ENCODE measurements around the gene USP53.
A peak's percentile ranks its signal among the peaks of the same experiment; 100 is the strongest.
"Not testable (repeated sequence)": the region's sequence is repeated elsewhere in the genome, so short reads cannot be mapped to it uniquely, and the experiment has no call there.

The USP53 gene

DNA sequence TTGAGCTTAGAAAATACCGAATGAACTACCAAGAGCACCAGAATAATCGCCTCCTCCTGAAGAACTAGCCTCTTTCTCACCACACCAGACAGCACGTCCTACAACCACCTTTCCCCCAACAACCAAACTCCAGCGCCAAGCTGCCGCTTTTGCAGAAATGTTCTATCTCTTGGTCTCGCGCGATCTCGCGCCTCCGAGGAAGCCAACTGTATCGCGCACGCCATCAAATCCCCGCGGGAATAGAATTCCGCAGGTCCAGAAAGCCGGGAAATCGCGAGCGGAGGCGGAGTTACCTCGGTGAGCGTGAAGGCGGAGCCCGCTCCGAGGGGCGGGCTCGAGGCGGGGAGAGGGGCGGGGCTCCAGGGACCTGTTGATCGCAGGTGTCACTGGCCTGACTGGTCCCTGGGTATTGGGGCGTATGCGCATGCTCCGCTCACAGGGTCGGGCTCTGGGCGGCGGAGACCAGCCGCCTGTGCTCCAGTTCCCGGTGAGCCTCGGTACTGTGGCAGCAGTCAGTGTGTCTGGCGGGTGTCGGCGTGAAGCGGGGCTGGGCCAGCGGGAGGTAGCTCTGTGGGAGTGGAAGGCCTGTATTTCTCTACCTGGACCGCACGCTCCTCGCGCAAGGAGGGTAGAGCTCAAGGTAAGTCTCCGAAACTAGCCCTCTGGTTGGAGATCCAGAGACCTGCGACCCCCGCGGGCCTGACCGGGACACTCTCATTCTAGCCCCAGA is at the start of gene USP53:
Gene USP53 (plus strand): TSS at position 480 of the 730 bp plus-strand sequence. CDS start 27,047 bp downstream, outside the sequence.
- DNase-seq (ENCODE audit: low read depth) = peak; percentile 88

DNA sequence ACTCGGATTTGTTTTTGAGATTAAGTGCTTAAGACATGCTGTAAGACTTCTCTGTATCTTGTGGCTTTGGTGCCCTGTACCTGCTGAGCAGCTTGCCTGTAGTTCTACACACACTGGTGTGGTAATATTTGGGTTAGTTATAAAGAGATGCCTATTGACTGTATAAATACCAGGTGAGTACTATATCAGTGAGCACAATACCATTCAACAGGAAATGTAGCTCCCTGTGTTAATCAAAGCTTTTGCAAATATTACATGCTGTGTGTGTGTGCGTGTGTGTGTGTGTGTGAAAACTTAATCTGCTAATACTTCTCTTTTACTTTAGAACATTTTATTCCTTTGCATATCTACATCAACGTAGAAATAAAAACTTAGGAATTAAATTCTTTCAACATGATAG is 46.7 kb upstream of the USP53 start:
- DNase-seq (ENCODE audit: low read depth) = no peak

DNA sequence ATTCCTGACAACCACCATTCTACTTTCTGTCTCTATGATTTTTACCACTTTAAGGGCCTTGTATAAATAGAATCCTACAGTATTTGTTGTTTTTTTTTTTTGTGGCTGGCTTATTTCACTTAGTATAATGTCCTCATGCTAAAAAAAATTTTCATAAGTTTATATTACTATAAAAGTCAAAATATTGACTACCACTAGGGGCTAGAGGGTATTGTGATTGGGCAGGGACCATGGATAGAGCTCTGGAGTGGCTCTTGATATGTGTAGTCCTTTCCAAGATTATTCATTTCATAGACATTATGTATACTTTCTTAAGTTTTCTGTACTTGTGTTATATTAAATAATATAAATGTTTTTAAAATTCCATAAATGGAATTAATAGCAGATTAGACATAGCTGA is 42.3 kb upstream of the USP53 start:
- no peak for DNase-seq (ENCODE audit: low read depth)

DNA sequence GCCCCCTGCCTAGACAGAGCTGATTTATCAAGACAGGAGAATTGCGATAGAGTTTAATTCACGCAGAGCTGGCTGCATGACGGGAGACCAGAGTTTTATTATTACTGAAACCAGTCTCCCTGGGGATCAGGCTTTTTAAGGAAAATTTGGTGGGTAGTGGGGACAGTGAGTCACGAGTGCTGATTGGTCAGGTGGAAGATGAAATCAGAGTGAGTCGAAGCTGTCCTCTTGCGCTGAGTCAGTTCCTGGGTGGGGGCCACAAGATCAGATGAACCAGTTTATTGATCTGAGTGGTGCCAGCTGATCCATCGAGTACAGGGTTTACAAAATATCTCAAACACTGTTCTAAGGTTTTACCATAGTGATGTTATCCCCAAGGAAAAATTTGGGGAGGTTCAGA is 40.3 kb upstream of the USP53 start:
- no peak for DNase-seq (ENCODE audit: low read depth)

DNA sequence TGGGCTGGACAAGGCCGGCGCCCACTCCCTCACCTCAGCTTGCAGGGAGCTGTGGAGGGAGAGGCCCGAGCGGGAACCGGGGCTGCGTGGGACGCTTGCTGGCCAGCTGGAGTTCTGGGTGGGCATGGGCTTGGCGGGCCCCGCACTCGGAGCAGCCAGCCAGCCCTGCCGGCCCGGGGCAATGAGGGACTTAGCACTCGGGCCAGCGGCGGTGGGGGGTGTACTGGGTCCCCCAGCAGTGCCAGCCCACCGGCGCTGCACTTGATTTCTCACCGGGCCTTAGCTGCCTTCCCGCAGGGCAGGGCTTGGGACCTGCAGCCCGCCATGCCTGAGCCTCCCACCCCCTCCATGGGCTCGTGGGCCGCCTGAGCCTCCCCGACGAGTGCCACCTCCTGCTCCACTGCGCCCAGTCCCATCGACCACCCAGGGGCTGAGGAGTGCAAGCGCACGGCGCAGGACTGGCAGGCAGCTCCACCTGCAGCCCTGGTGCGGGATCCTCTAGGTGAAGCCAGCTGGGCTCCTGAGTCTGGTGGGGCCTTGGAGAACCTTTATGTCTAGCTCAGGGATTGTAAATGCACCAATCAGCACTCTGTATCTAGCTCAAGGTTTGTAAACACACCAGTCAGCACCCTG is 38.7 kb upstream of the USP53 start:
- DNase-seq (ENCODE audit: low read depth) = not testable (repeated sequence)

DNA sequence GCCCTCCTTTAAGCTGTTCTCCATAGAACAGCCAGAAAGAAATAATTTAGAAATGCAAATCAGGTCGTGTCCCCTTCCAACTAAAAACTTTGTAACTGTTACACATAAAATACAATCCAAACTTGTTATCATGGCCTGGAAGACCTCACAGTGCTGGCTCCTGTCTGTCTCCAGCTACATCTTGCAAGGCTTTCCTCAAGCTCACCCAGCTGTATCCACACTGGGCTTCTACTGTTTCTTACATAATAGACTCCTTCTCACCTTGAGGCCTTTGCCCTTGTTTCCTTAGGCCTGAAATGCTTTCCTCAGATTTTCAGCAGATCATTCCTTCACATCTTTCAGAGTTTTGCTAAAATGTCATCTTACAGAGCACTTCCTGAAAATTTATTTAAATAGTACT is 33.5 kb upstream of the USP53 start:
- DNase-seq (ENCODE audit: low read depth) = no peak

DNA sequence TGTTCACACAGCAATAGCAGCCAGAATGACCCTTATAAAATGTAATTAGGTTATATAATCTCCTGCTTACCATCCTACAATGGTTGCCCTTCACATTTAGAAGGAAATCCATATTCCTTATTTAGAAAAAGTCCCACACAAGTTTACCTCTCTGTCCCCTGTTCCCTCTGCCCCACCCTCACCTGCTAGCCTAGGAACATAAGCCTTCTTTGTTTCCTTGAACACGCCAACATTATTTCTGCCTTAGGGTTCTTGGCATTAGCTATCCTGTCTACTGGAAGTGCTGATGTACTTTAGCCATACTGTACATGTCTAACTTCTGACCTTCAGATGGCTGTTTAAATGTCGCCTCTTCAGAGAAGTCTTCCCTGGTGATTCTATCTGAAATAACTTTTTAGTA is 28.4 kb upstream of the USP53 start:
- DNase-seq (ENCODE audit: low read depth) = no peak

DNA sequence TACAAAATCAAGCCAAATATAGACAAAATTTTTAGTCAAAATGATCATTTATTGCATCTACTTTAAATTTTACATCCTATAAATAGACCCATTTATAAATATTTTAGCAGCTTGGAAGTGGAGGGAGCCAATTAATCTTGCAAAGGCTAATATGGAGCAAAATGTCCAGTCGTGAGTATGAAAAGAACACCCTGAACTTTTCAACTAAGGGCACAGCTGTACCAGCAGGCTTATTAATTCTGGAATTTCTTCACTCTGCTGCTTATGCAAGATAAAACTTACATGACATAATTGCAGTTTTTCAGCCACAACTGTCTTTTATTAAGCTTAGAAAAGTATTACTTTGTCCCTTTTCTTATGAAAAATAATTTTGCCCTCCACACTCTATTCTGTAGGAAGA is 22.9 kb upstream of the USP53 start:
- no peak for DNase-seq (ENCODE audit: low read depth)

DNA sequence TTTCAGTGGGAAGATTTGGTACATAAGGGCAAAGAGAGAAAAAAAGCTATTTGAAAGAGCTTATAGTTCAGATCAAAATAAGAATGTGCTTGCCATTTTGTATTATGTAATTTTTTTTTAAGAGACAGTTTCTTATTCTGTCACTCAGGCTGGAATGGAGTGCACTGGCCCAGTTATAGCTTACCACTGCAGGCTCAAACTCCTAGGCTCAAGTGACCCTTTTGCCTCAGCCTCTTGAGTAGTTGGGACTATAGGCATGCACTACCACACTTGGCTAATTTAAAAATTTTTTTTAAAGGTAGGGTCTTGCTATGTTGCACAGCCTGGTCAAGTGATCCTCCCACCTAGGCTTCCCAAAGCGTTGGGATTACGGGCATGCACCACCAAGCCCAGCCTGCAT is 22.2 kb upstream of the USP53 start:
- DNase-seq (ENCODE audit: low read depth) = no peak

DNA sequence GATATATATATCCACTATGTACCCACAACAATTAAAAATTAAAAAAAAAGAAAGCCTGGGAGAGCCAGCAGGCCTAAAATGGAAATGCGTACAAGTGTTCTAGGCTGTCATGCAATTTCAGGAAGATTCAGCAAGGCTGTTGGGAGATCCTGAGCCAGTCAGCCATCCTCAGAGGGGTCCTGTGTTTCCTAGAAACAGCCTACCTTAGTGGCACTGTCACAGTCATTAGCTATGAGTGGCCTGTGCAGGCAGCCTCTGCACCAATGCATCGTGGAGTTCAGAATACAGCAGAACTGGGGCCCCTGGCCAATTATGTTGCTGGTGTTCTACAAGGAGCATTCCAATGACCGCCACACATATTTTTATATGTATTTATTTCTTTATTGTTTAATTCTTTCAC is 21.0 kb upstream of the USP53 start:
- no peak for DNase-seq (ENCODE audit: low read depth)

DNA sequence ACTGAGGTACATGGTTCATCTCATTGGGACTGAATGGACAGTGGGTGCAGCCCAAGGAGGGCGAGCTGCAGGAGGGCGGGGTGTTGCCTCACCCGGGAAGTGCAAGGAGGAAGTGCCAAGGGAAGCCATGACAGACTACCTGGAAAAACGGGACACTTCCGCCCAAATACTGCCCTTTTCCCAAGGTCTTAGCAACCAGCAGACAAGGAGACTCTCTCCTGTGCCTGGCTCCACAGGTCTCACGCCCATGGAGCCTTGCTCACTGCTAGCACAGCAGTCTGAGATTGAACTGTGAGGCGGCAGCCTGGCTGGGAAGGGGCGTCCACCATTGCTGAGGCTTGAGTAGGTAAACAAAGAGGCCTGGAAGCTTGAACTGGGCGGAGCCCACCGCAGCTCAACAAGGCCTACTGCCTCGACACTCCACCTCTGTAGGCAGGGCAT is 14.7 kb upstream of the USP53 start:
- no peak for DNase-seq (ENCODE audit: low read depth)

DNA sequence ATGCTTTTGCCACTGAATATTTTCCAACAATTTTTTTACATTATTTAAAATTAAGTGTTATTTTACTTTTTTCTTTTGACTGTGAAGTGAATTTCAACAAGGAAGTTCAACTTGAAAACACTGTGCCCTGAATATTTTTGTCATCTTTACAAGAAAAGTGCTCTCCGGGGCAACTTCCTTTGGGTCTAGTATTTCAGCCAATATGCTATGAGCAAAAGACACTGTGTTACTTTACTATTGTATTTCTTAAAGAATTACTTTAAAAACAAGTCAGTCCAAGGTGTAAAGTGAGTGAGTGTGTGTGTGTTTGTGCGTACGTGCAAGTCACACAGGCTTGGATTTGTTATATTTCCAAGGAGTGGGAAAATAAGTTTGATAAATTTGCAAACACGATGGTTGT is 7.6 kb upstream of the USP53 start:
- no peak for DNase-seq (ENCODE audit: low read depth)

DNA sequence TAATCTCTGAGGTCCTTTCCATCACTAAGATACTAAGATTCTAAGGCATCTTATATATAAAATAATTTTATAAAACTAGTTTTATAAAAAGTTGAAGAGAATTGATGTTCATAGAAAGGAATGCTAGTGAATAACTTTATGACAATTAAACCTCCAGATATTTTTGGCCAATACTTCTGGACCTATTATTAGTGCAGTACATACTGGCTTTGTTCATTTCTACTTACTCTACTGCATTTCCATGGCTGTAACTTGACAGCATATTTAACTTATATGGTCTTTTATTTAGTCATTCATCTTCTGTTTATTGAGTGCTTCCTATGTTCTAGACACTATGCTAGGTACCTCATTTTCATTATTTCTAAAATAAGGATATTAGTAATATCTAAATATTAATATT is 6.8 kb upstream of the USP53 start:
- DNase-seq (ENCODE audit: low read depth) = no peak

DNA sequence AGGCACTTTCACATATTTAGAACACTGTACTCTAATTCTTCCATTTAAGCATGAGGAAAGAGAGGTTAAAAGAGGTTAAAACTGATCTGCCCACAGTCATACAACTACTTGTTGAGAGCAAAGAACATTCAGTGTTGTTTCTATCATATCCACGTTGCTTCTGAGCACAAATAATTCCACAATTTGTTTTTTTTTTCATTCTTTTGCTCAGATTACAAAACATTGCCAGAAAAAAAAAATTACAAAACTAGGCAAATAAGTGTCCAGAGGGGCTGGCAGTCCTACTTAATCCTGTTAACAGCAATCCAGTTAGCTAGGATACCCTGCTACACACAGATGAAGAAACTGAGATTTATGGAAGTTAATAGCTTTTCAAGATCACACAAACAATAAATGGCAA is 6.3 kb upstream of the USP53 start:
- no peak for DNase-seq (ENCODE audit: low read depth)

DNA sequence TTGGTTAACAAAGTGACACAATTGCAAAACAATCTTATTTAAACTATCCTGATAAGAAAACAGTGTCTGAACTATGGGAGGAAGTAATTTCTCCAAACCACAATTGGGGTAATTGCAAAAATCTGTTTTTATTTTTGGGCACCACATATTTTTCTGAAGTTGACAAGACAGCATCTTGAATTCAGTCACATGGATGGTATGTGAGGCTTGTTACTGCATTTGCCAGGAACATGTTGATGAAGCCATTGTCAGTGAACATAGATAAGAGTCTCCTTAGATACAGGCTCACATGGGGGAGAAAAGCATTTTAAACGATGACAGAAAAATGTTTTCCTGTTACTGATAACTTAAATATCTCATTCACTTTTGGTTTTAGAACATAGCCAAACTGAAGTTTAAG is 5.5 kb upstream of the USP53 start:
- DNase-seq (ENCODE audit: low read depth) = no peak

DNA sequence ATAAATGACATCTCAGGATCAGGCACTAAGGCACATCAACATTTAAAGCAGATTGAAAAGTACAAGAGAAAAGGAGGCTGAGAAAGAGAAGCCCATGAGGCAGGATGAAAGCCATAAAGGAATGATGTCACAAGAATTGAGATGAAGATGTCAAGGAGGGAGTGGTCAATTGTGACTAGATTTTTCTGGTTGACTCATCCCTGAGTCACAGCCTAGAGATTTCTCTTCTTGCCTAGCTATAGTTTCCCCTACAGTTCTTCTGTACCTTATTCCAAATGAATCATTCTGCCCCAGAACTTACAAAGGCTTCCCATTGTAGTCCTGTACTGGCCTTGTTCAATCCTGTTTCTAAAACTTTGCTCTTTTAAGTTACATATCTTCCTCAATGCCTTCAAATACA is 3.4 kb upstream of the USP53 start:
- no peak for DNase-seq (ENCODE audit: low read depth)

DNA sequence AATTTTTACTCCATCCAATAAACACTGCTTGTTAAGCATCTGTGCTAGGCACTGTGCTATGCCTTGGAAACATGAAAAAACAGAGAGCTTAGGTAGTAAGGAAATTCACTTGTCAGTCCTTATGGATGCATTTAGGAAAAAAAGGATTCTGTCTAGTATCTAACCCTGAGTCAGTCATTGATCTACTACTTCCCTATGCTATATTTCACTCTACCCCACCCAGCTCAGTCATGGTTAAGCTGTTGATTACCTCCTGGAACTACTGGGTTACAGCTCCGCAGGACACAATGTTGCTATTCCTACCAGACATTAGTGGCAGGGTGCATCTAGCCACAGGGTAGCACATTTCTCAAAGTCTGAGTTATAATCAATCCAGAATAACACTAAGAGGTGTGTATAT is 2.9 kb upstream of the USP53 start:
- DNase-seq (ENCODE audit: low read depth) = no peak

DNA sequence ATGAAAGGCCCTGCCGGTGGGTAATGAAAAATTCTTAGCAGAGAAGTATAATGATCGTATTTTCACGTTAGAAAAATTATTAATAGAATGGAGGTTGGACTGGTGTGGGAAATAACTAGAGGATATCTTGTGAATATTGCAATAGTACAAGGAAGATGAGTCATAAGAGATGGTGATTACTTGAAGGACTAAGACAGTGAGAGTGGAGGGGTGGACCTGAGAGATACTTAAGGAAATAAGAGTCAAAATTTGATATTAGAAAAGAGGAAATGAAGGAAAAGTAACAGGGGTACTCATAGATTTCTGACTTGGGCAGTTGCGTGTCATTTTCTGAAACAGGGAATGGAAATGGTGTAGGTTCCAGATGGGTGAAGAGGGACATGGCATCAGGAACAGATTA is 1.7 kb upstream of the USP53 start:
- no peak for DNase-seq (ENCODE audit: low read depth)

DNA sequence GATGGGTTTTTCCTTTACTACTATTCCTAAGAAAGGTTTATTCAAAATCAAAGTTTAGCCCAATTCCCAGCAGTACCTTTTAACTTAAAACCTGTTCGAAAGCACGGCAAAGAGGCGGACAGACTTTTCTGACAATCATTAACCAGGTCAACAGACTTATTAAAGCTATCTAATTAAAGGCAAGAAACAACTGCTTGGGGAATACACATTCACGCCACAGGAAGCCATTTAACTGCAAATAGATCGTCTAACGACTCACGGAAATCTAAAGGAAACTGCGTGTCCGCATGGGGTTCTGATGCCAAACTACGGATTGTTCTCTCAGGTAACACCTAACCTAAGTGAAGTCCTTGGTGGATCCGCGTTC is 663 bp upstream of the USP53 start:
- DNase-seq (ENCODE audit: low read depth) = peak; percentile 29

DNA sequence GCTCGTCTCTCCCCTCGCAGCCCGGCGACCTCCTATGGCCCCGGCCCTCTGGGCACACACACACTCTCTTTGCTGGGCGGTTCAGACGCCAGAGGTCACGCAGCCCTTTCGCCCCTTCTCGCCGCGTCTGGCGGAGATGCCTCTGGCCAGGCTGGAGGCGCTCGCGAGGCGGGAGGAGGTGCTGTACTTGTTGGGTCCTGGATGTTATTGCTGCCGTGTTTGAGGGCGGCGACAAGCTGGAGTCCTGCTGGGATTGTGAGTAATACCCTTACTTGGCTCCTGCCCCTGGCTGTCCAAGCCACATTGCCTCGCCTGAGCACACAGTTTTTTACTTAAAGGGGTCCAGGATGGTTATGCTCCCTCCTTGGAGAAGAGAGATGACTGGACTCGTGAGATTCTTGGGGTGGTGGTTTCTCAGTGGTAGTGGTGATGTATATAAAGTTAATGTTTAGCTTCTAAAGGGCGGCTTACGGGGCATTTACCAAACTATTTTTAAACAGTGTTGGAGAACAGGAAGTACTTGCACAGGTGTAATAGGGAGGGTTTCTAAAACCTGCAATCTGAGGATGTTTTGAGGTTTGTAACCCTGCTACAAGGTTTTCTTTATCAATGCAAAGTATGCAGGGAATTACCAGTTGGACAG is 572 bp downstream of the USP53 start:
- DNase-seq (ENCODE audit: low read depth) = peak; percentile 67

DNA sequence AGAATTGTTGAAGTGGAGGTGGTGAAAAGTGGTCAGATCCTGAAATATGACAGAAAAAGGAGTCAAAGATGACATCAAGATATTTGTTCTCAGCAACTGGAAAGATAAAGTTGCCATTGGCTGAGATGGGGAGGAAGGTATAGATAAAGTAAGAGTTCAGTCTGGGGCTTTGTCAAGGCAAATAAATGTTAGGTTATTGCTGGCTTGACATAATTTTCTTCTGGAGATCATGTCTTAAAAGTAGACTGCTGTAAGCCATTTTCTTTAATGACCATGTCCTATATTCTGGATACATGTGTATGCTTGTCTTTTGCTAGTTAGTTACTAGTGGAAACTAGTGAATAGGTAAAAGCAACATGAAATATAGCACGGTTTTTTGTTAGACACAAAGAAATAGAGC is 5.6 kb downstream of the USP53 start:
- DNase-seq (ENCODE audit: low read depth) = no peak

DNA sequence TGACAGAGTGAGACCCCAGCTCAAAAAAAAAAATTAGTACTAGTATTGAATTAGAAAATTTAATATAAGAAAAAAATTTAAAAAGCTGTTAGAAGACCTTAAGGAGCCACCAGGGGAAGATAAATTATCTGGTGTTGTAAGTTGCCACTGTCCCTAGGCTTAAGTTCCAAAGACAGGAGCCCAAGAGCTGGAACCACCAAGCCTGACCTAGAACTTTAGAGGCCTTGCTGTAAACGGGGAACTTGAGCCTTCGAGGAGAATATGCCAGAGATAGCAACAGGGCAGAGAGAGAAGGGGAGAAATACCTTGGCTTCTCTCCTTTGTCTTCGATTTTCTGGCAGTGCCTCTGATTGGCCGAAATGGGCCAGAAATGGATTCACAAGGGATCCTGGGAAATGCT is 8.9 kb downstream of the USP53 start:
- no peak for DNase-seq (ENCODE audit: low read depth)

DNA sequence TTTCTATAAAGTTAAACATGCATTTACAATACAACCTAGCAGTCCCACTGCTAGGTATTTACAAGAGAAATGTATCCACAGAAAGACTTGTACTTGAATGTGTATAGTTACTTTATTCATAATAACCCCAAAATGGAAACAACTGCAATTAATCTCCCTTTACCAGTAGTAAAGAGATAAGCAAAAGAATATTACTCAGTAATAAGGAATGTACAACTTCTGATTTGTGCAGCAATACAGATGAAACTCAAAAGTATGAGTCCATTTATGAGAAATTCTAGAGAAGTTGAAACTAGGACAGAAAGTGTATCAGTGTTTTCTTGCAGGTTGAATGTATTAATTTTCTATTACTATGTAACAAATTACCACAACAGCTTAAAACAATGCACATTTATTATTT is 15.2 kb downstream of the USP53 start:
- no peak for DNase-seq (ENCODE audit: low read depth)

DNA sequence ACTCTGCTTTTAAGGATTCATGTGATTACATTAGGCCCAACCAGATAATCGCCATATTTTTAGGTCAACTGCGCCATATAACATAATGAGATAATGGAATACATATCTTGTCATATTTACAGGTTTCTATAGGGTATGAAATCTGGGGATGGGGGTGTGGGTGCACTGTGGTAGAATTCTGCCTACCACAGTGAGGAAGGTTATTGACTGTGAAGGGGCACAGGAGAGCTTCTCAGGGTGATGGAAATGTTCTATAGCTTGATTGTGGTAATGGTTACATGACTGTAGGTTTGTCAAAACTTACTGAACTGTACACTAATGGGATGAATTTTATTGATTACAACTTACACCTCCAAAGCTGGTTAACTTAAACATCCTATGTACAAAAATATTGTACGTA is 15.9 kb downstream of the USP53 start:
- DNase-seq (ENCODE audit: low read depth) = no peak
